DND-41 (cell line): ENCODE measurements around the gene TXNDC15.

Source experiments
- EZH2 ChIP-seq: IDR thresholded peaks from 3 replicates; pipeline ENCODE4 v1.6.1; 2012; ENCODE audit warnings: borderline replicate concordance, low read depth, mild to moderate bottlenecking, moderate library complexity, low read length, inconsistent platforms; ENCODE audit not compliant: severe bottlenecking
- TF ChIP-seq, protein P1 (sequence below): IDR thresholded peaks from 2 replicates; pipeline ENCODE4 v1.5.1; 2012; ENCODE audit warnings: borderline replicate concordance, low read length, moderate library complexity, mild to moderate bottlenecking; ENCODE audit not compliant: poor library complexity, severe bottlenecking; ENCODE audit errors: extremely low read depth

- TF ChIP-seq, protein P1, sequence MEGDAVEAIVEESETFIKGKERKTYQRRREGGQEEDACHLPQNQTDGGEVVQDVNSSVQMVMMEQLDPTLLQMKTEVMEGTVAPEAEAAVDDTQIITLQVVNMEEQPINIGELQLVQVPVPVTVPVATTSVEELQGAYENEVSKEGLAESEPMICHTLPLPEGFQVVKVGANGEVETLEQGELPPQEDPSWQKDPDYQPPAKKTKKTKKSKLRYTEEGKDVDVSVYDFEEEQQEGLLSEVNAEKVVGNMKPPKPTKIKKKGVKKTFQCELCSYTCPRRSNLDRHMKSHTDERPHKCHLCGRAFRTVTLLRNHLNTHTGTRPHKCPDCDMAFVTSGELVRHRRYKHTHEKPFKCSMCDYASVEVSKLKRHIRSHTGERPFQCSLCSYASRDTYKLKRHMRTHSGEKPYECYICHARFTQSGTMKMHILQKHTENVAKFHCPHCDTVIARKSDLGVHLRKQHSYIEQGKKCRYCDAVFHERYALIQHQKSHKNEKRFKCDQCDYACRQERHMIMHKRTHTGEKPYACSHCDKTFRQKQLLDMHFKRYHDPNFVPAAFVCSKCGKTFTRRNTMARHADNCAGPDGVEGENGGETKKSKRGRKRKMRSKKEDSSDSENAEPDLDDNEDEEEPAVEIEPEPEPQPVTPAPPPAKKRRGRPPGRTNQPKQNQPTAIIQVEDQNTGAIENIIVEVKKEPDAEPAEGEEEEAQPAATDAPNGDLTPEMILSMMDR: no peak
- TF ChIP-seq EZH2: no peak
Observed at GRCh38 chr5:134846641-134846960, 27.6 kb upstream of the TXNDC15 start.
